ENCODE data around the gene KLHL1.

Gene KLHL1

DNA sequence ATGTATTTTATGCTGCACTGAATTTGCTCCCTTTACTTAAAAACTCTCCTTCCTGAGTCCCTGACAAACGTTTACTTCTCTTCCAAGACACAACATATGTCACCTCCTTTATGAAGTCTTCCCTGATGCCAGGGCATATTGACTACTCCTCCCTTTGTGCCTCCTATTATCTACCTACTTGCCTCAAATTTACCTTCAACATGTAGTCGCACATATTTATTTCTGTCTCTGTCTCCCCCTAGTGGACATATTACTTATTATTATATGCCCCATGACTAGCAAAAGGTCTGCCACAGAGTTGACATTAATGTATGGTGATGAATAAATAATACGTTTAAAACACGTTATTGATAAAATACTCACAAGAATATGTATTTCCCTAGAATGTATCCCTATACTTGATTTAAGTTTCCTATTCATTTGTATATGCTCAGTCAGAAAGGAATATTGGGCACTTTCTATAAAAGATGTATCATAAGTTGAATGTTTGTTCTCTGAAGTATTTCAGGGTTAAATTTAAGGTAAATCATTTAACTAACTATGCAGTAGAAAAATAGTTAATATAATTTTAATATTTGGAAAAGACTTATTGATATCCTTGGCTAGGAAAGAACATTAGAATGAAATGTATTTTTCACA lies 250.9 kb downstream of the KLHL1 start:
- DNase-seq, result no peak

DNA sequence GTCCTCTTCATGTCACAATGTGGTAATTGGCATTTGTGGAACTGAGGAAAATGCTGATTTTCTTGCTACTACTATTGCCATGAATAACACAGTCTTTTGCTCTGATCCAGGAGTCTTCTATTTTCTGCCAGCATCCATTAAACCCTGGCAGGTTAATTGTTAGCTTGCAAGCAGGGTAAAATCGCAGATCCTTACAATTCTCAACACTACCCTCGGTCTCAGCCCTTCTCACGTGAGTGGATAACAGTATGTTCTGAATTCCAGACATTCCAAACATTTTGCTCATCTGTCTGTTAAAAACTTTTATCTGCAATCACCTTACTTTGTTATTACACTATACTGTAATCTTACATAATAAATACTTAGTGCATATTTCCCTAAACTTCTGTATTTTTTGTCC lies 251.9 kb downstream of the KLHL1 start:
- DNase-seq, result no peak

DNA sequence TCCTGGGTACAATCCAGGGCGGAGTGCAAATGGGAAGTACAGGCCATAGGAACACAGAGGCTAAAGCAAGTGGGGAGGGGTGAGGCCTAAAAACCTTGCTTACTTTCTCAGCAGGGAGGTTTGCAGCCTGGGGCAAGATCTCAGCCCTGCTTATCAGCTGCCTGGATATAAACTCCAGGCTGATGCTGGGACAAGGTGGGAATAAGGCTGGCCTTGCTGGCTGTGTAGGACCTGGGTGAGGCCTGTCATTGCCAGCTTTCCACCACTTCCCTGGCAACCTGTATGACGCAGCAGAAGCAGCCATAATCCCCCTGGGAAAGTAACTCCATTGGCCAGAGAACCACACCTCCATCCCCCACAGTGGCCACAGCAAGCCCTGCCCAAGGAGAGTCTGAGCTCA lies 279.7 kb downstream of the KLHL1 start:
- no peak for DNase-seq

DNA sequence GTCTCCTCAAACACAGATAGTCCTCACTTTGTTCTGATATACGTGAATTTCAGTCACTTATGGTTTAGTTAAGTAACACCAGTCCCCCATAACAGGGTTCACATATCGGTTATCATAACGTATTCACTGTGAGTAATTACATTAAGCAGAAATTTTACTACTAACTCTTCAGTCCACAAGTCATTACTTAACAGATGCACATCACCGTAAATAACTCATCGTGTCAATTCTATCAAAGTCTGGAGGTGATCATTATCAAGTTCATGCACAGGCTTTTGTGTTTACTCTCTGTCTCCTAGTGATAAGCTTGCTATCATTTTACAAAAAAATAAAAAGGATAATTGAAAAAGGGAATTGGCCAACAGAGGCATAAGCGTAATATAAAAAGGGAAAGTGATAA lies 288.1 kb downstream of the KLHL1 start:
- no peak for DNase-seq

DNA sequence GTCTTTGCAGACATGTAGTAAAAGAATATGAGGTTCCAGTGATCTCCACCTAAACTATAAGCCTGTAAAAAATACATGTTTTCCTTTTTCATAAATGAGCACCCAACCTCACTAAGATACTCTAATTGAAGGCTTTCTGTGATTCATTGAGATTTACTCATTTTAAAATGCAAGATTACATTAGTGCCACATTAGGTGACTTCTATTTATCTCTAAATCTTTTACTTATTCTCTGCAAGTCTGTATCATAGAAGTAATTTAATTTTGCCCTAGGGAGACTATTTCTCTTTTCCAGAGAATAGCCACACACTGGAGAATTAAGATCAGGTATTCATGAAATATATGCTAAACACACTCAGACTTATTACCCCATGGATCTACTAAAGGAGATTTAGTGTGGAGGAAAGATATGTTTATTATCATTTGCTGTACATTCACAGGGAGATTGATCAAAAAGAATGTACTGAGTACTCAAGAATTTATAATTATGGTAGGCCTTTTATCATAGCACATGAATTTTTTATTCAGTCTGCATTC lies 290.9 kb downstream of the KLHL1 start:
- no peak for DNase-seq

DNA sequence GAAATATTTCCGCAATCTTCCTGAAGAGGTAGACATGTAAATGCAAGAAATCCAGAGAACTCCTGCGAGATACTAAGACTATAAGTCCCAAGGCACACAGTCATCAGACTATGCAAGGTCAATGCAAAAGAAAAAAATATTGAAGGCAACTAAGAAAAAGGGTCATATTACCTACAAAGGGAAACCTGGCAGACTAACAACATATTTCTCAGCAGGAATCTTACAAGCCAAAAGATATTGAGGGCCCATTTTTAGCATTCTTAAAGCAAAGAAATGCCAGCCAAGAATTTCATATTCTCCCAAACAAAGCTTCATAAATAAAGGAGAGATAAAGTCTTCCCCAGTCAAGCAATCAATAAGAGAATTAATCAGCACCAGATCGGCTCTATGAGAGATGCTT lies 299.1 kb downstream of the KLHL1 start:
- DNase-seq, result no peak

DNA sequence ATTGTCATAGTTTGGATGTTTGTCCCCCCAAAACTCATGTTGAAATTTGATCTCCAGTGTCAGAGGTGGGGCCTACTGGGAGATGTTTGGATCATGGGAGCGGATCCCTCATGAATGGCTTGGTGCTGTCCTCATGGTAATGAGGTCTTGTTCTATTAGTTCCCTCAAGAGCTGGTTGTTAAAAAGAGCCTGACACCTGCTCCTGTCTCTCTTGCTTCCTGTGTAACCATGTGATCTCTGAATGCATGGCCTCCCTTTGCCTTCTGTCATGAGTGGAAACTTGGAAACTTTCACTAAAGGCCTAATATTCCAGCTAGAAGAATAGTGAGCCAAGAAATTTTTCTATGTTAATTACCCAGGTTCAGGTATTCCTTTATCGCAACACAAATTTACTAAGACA lies 312.0 kb downstream of the KLHL1 start:
- no peak for DNase-seq

DNA sequence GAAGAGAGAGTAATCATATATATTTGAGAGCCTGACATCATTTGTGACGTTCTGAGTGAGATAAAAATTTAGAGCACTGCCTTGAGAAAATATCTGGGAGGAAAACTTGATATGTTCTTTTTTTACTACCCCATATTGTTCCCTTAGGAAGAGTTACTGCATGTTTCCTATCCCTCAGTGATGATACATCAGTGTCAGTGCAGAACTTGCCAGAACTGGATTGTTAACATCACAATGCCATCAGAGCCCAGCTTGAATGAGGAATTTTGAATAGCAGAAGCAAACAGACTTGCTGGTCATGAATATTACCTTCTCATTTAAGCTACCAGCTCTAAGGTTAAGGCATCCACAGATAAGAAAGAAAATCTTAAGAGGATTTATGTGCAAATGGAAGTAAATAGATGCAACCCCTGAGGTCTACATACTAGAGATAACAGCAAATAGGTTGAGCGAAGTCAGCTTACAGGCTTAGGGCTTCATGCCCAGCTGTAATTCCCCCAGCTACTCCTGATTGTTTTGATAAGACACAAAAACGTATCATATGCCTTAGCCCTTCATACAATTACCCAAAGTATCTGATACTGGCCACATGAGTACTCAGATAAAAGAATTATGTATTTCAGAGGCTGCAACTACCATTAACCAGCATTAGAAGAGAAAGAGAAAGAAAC lies 314.3 kb downstream of the KLHL1 start:
- DNase-seq, result no peak

DNA sequence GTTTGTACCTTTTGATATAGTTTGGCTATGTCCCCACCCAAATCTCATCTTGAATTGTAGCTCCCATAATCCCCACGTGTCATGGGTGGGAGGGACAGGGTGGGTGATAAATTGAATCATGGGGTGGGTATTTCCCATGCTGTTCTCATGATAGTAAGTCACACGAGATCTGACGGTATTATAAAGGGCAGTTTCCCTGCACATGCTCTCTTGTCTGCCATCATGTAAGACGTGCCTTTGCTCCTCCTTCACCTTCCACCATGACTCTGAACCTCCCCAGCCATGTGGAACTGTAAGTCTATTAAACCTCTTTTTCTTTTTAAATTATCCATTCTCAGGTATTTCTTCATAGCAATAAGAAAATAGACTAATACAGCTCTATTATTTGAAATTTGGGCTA lies 331.3 kb downstream of the KLHL1 start:
- DNase-seq, result no peak

DNA sequence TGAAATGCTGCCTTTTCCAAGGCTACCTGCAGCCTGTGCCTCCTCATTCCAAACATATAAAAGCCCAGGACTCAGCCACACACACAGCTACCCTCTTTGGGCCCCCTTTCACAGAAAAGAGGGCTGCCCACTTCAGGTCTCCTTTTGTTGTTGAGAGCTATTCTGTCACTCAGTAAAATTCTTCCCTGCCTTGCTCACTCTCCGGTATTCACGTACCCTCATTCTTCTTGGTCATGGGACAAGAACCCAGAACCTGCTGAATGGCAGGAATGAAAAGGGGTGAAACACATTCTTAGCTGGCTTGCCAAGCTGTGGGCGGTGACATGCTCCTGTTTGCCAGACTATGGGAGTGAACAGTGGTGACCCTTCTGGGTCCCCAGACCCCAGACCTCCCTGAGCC lies 338.6 kb downstream of the KLHL1 start:
- no peak for DNase-seq

DNA sequence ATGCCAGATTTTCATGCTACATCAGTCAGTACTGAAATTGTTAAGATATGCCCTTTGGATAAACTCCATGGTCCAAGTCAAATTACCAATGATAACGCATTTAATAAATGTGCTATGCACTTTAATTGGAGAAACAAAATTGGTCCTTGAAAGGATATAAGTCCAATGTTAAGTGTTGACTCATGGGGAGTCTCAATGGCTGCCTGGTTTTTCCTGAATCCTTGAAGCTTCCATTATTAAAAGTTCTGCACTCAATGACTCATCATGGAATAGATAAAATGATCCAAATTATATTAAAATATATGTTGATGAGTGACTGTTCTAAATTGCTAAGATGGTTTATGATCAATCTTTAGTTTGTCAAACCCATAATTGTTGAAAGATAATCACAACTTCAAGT lies 346.7 kb downstream of the KLHL1 start:
- DNase-seq, result no peak

DNA sequence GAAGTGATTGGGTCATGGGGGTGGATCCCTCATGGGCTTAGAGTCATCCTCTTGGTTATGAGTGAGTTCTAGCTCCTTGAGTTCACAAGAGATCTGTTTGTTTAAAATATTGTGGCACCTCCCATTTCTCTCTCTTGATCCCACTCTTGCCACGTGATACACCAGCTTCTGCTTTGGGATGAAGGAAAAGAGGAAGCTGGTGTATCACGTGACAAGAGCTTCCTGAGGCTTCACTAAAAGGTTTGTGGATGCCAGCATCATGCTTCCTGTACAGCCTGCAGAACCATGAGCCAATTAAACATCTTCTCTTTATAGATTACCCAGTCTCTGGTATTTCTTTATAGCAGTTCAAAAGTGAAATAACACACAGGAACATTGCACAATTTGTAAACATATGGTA lies 353.2 kb downstream of the KLHL1 start:
- no peak for DNase-seq

DNA sequence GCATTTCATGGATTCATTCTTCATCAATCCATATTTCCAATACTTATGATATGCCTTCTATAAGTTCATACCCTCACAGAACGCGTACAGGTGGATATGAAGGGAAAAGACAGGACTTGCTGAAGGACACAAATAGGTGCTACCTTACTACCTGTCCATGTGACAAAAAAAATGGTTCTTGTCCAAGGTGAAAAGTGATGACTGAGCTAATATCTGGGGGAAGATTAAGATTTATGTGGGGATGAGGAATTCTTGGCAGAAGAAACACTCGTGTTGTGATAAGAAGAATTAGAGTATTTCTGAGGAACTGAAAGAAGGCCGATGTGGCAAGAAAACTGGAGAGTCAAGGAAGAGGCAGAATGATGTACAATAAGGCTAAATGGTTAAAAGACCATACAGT lies 357.0 kb downstream of the KLHL1 start:
- no peak for DNase-seq

DNA sequence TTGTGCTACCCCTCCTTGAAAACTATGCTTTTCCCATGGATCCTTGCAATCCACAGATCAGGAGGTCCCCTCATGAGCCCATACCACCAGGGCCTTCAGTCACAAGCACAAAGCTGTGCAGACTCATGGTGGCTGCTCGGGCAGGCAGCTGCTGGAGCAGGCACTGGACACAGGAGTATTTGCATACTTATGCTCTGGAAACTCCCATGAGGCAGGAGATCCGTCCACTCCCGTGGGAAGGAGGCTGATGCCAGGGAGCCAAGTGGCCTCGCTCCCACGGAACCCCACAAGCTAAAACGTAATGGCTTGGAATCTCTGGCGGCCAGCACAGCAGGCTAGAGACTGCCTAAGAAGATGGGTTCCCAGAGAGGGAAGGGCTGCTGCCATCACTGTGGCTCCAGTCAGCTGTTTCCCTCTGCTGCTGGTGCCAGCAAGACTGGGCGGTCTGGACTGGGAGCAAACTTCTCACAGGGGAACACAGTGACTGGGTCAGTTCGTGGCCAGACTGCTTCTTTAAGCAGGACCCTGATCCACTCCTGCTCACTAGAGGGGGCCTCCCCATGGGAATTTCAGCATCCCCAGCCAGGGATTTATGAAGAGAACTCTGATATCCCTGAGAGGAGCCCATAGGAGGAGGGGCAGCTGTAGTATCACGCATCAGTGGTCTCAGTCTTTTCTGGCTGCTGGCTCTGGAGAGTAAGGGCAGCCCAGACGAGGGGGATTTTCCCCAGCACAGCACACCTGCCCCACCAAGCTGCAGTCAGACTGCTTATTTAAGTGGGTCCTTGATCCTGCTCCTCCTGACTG lies 370.9 kb downstream of the KLHL1 start:
- no peak for DNase-seq

DNA sequence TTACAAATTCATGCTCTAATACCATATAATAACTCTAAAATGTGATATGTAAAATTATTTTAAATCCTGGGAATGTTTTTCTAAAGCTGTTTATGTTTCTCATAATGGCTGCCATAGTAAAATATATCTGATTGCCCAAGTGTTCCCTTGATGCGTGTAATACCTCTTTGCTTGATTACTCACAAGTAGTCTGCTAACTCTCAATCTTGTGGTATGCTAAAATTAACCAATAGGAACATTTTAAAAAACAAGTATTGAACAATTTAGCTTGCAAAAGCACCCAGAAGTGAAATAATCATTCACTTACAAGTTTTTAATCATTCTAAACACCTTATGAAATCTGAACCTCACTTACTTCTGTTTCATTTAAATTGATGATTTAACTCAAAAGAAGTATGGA lies 386.6 kb downstream of the KLHL1 start:
- DNase-seq, result no peak

DNA sequence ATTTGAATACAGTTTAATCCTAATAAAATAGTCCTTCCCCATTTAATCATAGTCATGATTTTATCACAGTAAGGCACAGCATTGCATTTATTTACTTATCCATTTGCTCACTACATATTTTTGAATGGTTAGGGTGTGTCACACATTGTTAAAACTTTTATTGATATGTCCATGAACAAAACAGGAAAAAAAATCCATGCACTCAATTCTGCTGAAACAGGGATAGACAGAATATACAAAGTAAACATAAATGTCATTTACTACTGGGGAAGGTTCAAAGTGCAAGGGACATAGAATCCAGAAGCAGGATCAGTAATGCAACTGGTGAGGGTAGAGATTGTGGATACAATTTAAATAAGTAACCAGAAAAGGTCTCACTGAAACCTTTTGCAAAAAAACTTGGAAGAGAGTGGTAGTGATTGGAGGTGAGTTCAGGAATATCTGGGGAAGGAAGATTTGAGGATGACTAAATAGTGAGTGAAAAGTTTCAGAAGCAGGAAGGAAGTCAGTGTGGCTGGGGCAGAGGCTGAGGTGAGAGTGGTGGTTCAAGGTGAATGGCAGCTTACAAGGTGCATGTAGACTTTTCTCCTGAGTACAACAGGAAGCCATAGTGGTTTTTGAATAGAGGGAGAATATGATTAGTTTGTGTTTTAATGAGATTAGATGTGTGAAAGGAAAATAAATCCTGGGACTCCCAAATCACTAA lies 387.8 kb downstream of the KLHL1 start:
- no peak for DNase-seq

DNA sequence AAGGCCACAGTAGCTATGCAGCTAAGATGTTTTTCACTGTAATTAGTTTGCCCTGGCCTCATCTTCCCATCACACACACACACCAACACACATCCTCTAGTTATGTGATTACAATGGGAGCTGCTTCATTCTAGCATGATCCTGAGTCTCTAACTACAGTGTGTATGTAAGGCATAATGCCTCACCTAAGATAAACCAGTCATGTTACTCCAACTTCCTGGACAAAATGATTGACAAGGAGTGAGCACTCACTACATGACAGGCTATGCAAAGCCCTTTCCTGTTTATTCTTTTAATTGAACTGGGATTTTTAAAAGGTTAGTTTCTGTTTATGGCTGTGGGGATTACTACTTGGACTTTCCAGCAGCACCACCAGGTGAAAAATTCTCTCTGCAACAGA lies 401.4 kb downstream of the KLHL1 start:
- no peak for DNase-seq

DNA sequence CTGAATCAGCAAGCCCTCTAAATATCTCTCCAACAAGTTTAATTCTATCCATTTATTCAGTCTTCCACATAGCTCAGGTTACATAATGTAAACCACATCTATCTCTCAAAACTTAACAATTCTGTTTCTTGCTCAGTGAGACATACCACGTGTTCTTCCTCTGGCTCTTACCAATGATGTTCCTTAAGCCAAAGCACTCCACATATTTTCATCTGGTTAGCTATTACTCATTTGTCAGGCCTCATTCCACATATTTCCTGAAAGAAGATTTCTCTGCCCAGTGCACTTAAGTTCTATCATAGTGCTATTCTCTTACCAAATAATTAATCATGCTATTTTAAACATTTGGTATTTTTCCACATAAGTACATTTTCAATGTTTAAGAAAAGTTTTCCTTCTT lies 403.9 kb downstream of the KLHL1 start:
- DNase-seq, result no peak

DNA sequence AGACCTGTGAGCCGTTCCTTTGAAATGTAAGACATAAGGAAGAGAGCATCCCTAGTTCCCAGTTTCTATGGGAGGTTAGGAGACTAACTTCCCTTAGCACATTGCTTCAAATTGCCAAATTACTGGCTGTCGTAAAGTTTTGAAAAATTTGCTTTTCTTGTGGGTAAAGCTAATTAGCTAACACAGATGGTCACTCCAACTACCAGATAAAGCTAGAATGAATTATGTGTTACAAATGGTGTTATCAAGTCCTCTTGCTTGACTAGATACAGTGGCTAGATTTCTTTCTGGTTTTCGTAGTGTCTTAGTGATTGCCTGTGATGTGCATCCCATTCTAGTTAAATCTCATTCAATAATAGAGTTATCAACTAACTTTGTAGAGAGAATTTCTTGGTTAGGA lies 417.3 kb downstream of the KLHL1 start:
- DNase-seq, result no peak

DNA sequence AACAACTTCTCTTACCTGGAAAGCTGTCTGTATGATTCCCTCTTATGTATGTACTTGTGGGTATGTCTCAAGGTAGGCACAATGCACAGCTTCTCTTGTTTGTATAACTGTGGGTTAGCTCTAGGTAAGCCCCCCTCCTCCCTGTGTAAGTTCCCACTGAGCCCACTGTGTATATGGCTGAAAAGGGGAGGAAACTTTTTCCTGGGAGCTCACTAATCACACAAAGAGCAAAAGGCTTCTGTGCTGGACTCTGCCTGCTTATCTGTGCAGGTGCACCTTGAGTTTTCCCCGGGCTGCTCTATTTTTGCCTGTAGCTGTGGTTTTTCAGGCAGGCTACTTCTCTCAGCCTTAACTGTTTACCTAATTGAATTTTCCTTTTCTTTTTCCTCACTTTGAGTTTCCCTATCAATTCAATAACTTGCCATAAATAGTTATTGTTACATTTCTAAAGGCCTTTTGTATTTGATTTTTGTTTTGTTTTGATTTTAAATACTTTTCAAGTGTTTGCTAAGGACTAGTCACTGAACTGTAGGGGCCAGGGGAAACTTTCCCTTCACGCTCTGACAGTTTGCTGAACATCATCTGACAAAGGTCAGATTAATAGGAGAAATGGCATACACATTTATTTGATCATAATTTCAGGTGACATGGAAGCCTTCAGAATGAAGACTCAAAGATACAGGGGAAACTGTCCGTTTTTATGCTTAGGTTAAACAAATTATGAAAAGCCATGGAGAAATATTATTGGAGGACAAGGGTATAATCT lies 424.1 kb downstream of the KLHL1 start:
- DNase-seq, result no peak

DNA sequence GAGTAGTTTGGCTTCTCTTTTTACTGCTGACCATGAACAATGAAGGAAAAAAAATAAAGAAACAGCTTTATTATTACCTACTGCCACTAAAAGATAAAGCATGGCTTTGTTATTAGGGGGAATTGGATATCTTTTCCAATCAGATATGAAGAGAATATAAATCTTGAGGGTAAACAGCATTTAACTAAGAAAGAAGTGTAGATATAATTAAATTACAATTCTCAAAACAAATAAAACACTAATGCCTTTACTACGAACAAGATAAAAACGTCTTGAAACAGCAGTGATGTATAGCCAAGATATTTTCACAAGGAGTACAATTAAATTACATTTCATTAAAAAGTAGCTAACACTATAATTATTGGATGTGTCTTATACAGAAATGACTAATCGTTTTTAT lies 426.5 kb downstream of the KLHL1 start:
- no peak for DNase-seq

DNA sequence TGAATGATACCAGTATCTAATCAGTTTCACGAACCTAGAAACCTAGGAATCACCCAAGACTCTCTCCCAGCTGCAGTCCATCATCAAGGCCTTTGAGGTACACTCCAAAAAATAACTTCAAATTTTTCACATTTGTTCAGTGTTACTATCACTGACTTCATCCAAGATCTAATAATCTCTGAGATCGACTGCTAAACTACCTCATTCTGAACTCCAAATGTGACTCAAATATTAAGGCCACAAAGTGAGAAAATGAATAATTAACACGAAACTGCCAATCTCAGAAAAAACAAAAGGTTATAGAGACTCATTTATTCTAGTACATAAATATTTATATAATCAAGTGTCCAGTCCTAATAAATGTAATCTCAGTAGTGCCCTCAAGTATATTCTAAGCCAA lies 430.9 kb downstream of the KLHL1 start:
- DNase-seq, result no peak

Measured in C1 segment of cervical spinal cord (tissue), 14 donors.